ENCODE data around the gene ASB4.

DNA sequence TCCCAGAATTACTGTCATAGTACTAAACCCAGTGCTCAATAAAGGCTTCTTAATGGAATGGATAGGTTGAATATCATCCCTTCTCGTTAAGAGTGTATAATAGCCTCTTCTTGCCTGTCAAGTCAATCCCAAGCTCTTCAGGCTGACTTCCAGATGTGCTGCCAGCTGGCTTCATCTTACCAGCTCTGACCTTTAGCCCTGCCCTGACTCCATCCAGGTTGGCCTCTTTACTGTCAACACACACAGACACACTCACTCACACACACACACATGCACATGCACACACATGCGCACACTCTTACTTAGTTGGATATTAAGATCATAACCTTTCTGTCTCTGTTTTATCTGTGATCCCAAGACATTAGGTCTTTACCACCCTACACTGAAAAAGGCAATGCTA is 49.1 kb downstream of the ASB4 start:
- TF ChIP-seq, protein P1, sequence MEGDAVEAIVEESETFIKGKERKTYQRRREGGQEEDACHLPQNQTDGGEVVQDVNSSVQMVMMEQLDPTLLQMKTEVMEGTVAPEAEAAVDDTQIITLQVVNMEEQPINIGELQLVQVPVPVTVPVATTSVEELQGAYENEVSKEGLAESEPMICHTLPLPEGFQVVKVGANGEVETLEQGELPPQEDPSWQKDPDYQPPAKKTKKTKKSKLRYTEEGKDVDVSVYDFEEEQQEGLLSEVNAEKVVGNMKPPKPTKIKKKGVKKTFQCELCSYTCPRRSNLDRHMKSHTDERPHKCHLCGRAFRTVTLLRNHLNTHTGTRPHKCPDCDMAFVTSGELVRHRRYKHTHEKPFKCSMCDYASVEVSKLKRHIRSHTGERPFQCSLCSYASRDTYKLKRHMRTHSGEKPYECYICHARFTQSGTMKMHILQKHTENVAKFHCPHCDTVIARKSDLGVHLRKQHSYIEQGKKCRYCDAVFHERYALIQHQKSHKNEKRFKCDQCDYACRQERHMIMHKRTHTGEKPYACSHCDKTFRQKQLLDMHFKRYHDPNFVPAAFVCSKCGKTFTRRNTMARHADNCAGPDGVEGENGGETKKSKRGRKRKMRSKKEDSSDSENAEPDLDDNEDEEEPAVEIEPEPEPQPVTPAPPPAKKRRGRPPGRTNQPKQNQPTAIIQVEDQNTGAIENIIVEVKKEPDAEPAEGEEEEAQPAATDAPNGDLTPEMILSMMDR (IDR thresholded peaks at IDR 0.05): no peak
- no peak for TF ChIP-seq POLR2A (IDR thresholded peaks at IDR 0.05)

Measured in prostate gland (tissue), 2 donors.